HG03460 (cell line): ENCODE results near the gene CHRDL2.
A peak's percentile ranks its signal among the peaks of the same experiment; 100 is the strongest.
"Not testable (repeated sequence)": the region's sequence is repeated elsewhere in the genome, so short reads cannot be mapped to it uniquely, and the experiment has no call there.

Experiments
- ATAC-seq: cut with Tn5 transposase; IDR thresholded peaks from one replicate; pipeline ENCODE4 v1.9.1; 2021; ENCODE audit not compliant: unreplicated experiment

Gene CHRDL2, protein sequence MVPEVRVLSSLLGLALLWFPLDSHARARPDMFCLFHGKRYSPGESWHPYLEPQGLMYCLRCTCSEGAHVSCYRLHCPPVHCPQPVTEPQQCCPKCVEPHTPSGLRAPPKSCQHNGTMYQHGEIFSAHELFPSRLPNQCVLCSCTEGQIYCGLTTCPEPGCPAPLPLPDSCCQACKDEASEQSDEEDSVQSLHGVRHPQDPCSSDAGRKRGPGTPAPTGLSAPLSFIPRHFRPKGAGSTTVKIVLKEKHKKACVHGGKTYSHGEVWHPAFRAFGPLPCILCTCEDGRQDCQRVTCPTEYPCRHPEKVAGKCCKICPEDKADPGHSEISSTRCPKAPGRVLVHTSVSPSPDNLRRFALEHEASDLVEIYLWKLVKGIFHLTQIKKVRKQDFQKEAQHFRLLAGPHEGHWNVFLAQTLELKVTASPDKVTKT

DNA sequence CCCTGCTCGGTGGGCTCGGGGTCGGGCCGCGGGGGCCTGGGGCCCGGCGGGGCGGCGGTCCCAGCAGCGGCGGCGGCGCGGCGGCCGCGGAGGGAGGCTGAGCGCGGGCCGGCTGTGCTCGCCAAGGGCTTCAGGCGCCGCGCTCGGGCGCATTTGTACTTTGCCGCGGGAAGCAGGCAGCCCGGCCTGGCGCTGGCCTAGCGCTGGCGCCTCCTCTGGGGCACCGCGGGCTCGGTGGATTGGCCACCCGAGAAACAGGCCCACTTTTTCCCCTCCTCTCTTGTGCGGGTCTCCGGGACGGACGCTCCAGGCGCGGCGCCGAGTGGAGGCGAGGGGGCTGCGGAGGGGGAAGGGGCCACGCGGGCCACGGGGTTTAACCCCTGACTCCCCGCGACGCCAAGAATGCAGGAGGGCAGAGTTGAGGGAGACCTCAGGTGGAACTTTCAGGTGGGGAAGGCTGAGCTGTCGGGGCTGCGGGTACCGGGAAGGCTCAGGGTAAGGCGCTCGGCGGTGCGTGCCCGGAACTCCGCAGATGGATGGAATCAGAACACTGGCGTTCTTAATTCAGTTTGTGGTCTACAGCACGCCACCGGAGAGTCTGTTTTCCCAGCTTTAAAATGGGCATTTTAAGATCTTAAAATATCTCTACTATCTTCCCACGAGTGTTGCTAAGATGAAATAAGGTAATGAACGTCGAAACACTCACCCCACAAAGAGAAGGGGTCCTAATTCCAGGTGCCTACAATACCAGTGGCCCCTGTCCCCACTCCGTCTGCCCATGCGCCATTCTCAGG is at the start of gene CHRDL2:
CHRDL2 (minus strand) TSS at position 126 of the 794 bp plus-strand sequence. CDS start 538 bp downstream, outside the sequence.
- no peak for ATAC-seq

DNA sequence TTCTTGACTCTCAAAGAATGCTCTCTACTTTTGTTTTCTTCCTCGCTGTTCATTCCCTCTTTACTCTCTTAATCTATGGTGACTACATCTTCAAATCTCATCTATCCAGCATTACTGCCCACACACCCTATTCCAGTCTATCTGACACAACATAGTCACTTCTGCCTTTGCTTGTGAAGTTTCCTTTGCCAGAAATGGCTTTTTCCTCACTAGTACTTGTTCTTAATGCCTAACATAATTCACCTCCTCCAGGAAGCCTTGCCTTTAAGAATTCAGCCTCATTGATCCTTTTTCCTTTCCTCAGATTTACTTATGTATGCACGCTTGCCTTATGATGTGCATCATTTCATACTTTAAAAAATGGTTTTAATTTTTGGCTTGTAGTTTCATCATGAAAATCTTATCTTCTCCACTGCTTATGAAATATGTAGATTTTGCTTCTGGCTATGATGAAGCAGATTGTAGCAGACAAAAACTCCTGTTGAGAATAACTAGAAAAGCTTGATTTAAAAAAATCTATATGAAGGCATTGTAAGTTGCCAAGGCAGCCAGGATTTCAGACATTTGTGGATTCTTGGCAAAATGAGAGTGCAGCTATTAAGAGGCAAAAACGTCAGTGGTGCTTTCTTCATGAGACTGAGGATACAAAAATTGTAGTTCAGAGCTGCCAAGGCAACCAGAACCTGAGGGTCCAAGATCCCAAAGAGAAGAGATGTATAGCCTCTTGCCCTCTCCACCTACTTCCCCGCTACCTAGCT is 49.2 kb upstream of the CHRDL2 start:
- ATAC-seq = no peak

DNA sequence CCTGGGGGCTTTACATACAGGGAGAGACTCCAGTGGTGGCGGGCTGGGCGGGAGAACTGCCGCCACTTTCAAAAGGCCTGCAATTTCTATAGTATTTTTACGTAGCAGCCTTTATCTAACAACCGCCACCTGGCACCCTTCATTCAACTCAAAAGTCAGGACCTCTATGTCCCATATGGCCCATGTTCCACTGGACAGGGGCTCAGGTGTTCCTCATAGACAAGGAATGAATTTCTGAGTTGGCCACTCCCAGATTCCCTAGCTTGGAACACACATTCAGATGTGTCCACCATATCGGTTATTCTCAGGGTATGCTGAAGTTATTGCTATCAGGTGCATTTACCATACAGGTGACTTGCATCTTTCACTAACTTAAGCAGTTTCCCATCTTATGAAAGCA is 47.4 kb upstream of the CHRDL2 start:
- no peak for ATAC-seq

DNA sequence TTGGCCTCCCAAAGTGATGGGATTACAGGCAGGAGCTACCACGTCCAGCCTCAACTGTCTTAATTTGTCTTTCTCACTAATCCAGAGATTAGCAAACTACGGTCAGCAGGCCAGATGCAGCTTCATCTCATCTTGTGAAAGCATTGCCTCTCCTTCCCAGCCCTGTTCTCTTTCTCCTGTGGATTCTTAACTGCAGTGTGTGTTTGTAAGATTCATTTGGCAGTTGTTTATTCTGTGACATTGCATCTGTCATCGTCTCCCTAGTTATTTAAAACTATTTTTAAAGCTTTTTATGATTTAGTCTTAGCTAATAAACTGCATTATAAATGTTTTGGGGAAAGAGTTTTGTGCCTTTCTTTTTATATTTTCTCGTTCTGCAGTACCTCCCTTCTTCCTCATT is 46.7 kb upstream of the CHRDL2 start:
- no peak for ATAC-seq

DNA sequence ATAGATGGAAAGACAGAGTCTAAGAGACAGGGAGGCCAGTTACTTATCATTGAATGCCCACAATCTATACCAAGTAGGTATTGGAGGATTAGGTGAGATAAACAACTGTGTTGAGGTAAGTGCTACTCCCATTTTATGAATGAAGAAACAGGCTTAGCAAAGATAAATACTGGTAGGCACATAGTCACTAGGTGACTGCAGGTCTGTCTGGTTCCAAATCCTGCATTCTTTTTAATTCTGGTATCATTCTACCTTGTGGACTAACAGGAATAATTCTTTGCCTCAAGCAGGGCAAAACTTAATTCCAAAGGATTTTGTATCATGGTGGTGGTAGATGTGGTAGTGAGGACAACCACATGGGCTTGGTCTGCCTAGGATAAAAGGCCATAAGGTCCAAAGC is 45.8 kb upstream of the CHRDL2 start:
- no peak for ATAC-seq

DNA sequence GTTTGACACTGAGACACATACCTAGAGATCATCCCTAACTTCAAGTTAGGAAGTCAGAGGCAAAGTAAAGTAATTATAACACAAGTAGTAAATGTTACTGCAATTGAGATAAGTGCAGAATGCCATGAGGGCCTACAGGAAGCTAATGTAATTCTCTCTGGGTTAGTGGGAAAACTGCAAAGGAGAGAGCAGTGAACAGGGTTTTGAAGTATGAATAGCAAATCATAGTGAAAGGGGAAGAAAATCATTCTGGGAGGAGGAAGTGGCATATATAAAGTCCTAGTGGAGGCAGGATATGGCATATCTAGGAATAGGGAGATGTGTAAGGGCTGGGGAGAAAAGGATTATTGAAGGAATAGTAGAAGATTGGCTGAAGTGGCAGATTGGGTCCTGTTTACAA is 45.3 kb upstream of the CHRDL2 start:
- no peak for ATAC-seq

DNA sequence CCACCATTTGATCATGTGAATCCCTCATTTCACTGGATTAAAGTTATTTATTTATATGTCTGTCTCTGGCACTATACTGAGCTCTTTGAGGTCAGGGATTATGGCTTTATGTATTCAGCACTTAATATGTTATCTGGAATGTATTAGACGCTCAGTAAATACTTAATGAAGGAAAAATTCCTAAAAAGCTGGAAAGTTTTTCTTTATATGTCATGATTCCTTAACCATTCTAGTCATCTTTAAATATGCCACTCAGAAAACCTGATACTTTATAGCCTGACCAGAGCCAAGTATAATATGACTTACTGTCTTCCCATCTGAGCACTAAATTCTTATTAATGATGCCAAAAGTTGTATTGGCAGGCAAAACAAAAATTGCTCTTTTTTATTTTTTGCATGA is 44.5 kb upstream of the CHRDL2 start:
- no peak for ATAC-seq

DNA sequence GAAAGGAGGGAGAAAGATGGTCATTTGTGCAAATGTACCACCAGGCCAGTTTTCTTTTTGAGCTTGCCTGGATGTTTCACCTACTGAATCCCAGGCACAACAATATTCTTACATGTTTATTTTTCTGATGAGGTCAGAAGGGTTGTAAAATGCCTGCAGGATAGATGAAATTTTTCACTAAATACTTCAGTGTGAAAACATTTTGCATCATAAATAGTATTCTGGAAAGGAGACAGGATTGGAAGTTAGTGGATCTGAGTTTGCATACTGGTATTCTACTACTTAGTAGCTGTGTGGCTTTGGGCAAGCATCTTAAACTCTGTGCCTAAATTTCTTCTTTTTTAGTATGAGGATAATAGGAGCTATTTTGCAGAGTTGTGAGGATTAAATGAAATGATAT is 42.2 kb upstream of the CHRDL2 start:
- no peak for ATAC-seq

DNA sequence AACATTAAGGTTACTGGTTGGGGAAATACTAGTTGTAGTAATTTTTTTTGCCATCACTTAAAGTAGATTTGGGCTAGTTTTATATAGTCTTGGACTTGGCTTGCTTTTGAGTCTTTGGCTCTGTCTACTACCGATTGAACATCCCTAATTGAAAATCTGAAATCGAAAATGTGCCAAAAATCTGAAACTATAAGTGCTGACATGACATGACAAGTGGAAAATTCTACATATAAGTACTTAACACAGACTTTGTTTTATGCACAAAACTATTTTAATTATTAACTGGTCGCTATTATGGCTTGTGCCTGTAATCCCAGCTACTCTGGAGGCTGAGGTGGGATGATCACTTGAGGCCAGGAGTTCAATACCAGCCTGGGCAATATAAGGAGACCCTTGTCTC is 39.9 kb upstream of the CHRDL2 start:
- no peak for ATAC-seq

DNA sequence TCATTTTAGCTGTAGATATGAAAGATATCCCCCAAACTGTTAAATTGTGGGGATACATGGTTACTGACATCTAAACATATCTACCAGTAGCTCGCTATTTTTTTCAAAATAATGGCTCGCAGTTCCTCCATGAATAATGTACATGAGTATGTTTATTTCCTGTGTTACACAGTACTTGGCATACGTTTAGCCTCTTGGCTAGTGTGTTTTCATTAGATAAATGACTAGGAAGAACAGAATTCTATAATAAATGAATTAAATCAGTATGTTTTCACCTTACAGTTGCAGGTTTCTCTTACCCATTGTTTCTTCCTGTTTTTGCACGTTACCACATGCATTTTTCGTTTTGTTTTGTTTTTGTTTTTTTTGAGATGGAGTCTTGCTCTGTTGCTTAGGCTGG is 39.2 kb upstream of the CHRDL2 start:
- ATAC-seq = no peak

DNA sequence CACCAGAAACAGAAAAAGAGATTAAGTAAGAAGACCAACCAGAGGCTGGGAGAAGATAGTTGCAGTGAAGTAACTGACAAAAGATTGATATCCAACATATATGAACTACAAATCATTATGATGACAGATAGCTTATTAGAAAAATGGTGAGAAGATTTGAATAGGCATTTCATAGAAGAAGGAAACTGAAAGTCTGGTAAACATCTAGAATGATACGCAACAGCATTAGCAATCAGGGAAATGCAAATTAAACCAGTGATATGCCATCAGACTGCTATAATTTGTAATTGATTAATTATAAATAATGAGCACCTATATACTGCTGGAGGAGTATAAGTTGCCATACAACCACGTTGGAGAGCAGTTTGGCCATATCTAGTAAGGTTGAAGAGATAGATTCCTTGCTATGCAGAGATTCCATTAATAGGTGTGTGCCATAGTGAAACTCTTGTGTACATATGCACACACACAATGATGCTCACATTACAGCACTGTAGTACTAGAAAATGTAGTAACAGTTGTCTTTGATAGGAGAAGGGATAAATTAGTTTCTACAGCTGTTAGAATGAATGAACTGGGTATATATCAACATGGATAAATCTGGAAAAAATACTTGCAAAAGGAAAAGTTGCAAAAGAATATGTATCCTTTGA is 38.0 kb upstream of the CHRDL2 start:
- no peak for ATAC-seq

DNA sequence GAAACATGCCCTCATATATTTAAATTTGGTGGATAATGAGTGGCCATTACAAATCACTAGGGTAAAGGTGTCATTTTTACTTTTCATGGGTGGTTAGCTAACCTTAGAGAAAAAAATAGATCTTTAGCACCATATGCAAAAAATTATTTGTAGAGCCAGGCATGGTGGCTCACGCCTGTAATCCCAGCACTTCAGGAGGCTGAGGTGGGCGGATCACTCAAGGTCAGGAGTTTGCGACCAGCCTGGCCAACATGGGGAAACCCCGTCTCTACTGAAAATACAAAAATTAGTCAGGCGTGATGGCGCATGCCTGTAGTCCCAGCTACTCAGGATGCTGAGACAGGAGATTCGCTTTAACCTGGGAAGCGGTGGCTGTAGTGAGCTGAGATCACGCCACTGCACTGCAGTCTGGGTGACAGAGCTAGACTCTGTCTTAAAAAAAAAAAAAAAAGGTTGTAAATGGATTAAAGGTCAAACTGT is 37.0 kb upstream of the CHRDL2 start:
- peak; percentile 57 for ATAC-seq

DNA sequence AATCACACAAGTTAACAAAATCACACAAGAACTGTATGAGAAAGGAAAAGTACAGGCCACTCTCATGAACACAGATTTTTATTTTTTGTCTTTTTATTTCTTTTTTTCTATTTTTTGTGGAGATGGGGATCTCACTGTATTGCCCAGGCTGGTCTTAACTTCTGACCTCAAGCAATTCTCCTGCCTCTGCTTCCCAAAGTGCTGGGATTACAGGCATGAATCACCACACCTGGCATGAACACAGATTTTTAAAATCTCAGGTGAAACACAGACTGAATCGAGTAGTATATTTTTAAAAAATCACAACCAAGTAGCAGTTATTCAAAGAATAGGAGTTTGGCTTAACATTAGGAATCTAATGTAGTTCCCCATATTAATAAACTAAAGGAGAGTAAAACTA is 35.7 kb upstream of the CHRDL2 start:
- ATAC-seq = no peak

DNA sequence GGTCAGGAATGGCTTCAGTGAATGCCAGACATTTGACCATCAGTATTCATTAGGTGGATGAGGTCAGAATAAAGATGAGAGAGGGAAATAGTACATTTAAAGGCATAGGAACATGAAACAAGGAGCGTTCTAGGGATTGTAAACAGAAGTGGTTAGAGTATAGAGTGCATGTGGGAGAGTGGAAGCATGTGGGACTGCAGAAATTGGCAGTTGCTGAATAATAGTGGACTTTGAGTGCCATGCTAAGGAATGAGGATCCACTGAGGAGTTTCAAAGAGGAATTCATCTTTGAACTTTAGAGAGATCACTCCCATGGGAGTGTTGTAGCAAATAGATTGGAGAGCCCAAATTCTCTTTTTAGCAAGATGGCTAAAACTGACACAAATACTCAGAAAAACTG is 25.3 kb upstream of the CHRDL2 start:
- no peak for ATAC-seq

DNA sequence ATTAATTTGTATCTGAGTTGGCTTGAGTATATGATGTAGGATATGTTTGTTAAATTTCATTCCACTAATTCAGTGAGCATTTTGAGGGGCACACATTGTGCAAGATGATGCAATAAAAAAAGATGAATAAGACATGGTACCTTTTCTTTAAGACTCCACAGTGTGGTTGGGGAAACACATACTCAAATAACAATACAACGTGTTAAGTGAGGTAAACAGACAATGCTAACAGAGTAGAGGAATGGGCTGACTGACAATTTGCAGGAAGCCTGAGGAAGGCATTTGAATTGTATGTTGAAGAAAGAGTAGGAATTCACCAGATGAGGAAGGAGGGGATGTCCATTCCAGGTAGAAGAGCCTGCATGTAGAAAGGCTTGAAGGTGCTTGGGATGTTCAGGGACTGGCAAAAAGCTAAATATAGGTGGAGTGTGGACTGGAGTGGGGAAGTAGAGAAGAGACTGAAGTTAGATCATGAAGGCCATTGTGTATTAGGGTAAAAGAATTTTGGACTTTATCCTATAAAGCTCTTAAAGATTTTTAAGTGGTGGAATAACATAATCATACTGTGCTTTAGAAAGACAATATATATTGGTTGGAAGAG is 24.3 kb upstream of the CHRDL2 start:
- no peak for ATAC-seq

DNA sequence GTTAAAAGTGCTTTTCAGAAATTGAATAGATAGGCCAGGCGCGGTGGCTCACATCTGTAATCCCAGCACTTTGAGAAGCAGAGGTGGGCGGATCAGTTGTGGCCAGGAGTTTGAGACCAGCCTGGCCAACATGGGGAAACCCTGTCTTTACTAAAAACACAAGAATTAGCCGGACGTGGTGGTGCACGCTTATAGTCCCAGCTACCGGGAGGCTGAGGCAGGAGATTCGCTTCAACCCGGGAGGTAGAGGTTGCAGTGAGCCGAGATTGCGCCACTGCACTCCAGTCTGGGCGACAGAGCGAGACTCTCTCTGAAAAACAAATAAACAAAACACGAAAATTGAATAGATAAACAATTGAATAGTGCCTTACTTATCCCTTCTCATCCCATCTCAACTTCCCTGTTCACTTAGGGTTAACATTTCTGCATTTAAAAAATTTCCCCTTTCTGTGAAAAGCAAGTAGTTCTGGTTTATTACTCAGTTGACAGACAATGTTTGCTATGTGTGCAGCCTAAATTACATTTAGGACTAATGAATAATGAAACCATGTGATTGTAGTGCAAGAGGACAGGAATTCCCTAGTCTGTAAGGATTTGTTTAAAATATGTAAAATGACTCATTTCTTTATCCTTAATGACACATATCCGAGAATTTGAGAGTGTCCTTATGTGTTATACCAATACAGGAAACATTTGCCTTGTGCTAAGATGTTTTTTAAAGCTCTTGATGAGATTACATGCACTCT is 23.5 kb upstream of the CHRDL2 start:
- ATAC-seq = no peak

DNA sequence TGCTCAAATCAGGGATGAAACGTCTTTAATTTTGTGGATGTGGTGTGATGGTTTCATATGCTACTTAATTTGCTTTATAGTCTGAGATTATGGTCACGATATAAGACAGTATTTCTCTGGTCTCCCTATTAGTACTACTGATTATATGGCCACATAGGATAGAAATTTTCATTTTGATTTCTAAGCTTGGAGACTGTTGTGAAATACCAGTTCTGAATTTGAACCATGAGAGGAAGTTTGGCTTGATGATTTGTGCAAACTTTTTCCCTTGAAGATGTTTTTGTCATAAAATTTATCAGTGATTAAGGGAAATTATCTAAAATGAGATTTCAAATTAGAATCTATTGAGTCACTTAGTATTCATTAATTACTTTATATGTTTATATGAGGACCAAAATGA is 20.1 kb upstream of the CHRDL2 start:
- ATAC-seq = no peak

DNA sequence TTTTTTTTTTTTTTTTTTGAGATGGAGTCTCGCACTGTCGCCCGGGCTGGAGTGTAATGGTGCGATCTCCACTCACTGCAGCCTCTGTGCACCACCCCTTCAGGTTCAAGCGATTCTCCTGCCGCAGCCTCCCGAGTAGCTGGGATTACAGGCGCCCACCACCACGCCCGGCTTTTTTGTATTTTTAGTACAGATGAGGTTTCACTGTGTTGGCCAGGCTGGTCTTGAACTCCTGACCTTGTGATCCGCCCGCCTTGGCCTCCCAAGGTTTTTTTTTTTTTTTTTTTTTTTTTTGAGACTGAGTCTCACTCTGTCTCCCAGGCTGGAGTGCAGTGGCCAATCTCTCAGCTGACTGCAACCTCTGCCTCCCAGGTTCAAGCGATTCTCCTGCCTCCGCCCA is 19.4 kb upstream of the CHRDL2 start:
- ATAC-seq = not testable (repeated sequence)

DNA sequence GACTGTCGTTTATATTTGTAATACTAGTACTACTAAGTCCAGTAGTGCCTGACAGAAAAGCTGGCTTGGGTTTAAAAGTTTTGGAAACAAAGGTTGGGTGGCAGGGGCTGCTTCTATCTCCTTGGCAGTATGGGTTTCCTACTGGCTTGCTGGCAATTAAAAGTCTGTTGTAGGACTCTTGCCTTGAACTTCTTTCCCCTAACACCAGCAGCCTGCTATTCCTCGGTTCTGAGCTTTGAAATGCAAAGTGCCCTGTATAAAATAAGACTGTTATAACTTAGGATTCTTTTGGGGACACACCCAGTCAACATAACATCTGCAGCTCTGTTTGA is 18.7 kb upstream of the CHRDL2 start:
- ATAC-seq = no peak
